NCI-H1930 (cell line): ENCODE data around the gene ASTN1.
A peak's percentile ranks its signal among the peaks of the same experiment; 100 is the strongest.

Source experiments
- DNase-seq, 2 experiments: peaks; one replicate each; lab custom pipeline; 2025; lab: John Stamatoyannopoulos, UW

The ASTN1 gene

GRCh38 chr1:176989754-176990153 lies 174.8 kb downstream of the ASTN1 start:
- DNase-seq, result no peak

- DNase-seq, result no peak
Observed at GRCh38 chr1:176989023-176989422, 175.5 kb downstream of the ASTN1 start.

GRCh38 chr1:176987016-176987415 lies 177.5 kb downstream of the ASTN1 start:
- no peak for DNase-seq

GRCh38 chr1:176983731-176984130 lies 180.8 kb downstream of the ASTN1 start:
- DNase-seq, result no peak

GRCh38 chr1:176976771-176977170 lies 187.7 kb downstream of the ASTN1 start:
- DNase-seq, result no peak

- DNase-seq, result no peak
Observed at GRCh38 chr1:176976225-176976624, 188.3 kb downstream of the ASTN1 start.

GRCh38 chr1:176964687-176965086 lies 199.8 kb downstream of the ASTN1 start:
- DNase-seq, result no peak

GRCh38 chr1:176963181-176963580 lies 201.3 kb downstream of the ASTN1 start:
- DNase-seq, result no peak

GRCh38 chr1:176961678-176962077 lies 202.8 kb downstream of the ASTN1 start:
- DNase-seq, result no peak

- no peak for DNase-seq
Observed at GRCh38 chr1:176959191-176959820, 205.2 kb downstream of the ASTN1 start.

GRCh38 chr1:176957603-176958002 lies 206.9 kb downstream of the ASTN1 start:
- no peak for DNase-seq

- no peak for DNase-seq
Observed at GRCh38 chr1:176954242-176954641, 210.3 kb downstream of the ASTN1 start.

GRCh38 chr1:176950736-176951324 lies 213.7 kb downstream of the ASTN1 start:
- DNase-seq, result no peak

- DNase-seq, result peak in 1 of 2 experiments; percentile 10
Observed at GRCh38 chr1:176949033-176949662, 215.4 kb downstream of the ASTN1 start.

- DNase-seq, result no peak
Observed at GRCh38 chr1:176944606-176945005, 219.9 kb downstream of the ASTN1 start.

- no peak for DNase-seq
Observed at GRCh38 chr1:176943783-176944182, 220.7 kb downstream of the ASTN1 start.

- no peak for DNase-seq
Observed at GRCh38 chr1:176942346-176942745, 222.2 kb downstream of the ASTN1 start.

- no peak for DNase-seq
Observed at GRCh38 chr1:176939993-176940392, 224.5 kb downstream of the ASTN1 start.

GRCh38 chr1:176938375-176938774 lies 226.1 kb downstream of the ASTN1 start:
- DNase-seq, result no peak

GRCh38 chr1:176934370-176934769 lies 230.1 kb downstream of the ASTN1 start:
- DNase-seq, result no peak

GRCh38 chr1:176932114-176933104 lies 232.1 kb downstream of the ASTN1 start:
- no peak for DNase-seq

GRCh38 chr1:176931526-176931925 lies 233.0 kb downstream of the ASTN1 start:
- no peak for DNase-seq
